Ishikawa (cell line): Measurements from ENCODE around the gene F3.

ENCODE experiments used
- RAD21 ChIP-seq: IDR thresholded peaks from 2 replicates; pipeline ENCODE4 v1.6.1; 2012; ENCODE audit warnings: low read depth
- TAF1 ChIP-seq: IDR thresholded peaks from 2 replicates; pipeline ENCODE4 v1.6.1; 2012; ENCODE audit warnings: low read depth, mild to moderate bottlenecking

GRCh38 chr1:94479682-94480081 lies 61.9 kb downstream of the F3 start:
- TF ChIP-seq RAD21 (no peak), TAF1 (no peak)
